ENCODE measurements around the gene CDK5RAP1.

Gene CDK5RAP1

GRCh38 chr20:33377366-33377765 lies 24.0 kb downstream of the CDK5RAP1 start:
- no peak for DNase-seq

- DNase-seq = no peak
Measured at GRCh38 chr20:33373735-33374605, 27.3 kb downstream of the CDK5RAP1 start.

GRCh38 chr20:33372993-33373441 lies 28.3 kb downstream of the CDK5RAP1 start:
- no peak for DNase-seq

GRCh38 chr20:33370291-33370690 lies 31.0 kb downstream of the CDK5RAP1 start:
- no peak for DNase-seq

- no peak for DNase-seq
Measured at GRCh38 chr20:33362898-33363297, 38.4 kb downstream of the CDK5RAP1 start.

- no peak for DNase-seq
Measured at GRCh38 chr20:33359399-33360261, 41.7 kb downstream of the CDK5RAP1 start.

GRCh38 chr20:33353013-33353402 lies 48.3 kb downstream of the CDK5RAP1 start:
- DNase-seq = no peak

- no peak for DNase-seq
Measured at GRCh38 chr20:33352258-33353012, 48.9 kb downstream of the CDK5RAP1 start.

- no peak for DNase-seq
Measured at GRCh38 chr20:33351696-33352095, 49.6 kb downstream of the CDK5RAP1 start.

- no peak for DNase-seq
Measured at GRCh38 chr20:33349493-33349892, 51.8 kb downstream of the CDK5RAP1 start.

- DNase-seq = no peak
Measured at GRCh38 chr20:33348136-33348937, 53.0 kb downstream of the CDK5RAP1 start.

- DNase-seq = no peak
Measured at GRCh38 chr20:33345342-33345741, 56.0 kb downstream of the CDK5RAP1 start.

GRCh38 chr20:33343521-33343920 lies 57.8 kb downstream of the CDK5RAP1 start:
- DNase-seq = no peak

GRCh38 chr20:33339515-33340058 lies 61.7 kb downstream of the CDK5RAP1 start:
- no peak for DNase-seq

GRCh38 chr20:33338467-33339258 lies 62.7 kb downstream of the CDK5RAP1 start:
- DNase-seq = no peak

GRCh38 chr20:33337531-33338165 lies 63.7 kb downstream of the CDK5RAP1 start:
- no peak for DNase-seq

- no peak for DNase-seq
Measured at GRCh38 chr20:33337119-33337518, 64.2 kb downstream of the CDK5RAP1 start.

- DNase-seq = no peak
Measured at GRCh38 chr20:33336375-33336774, 64.9 kb downstream of the CDK5RAP1 start.

- no peak for DNase-seq
Measured at GRCh38 chr20:33334111-33334510, 67.2 kb downstream of the CDK5RAP1 start.

- DNase-seq = no peak
Measured at GRCh38 chr20:33333616-33334015, 67.7 kb downstream of the CDK5RAP1 start.
